Heart left ventricle (tissue), 16 donors: ENCODE data around the gene TRPC1. TPM values are rescaled to one million over a fixed set of nuclear protein-coding genes. Genes with fewer than 3 reads are reported as not detected.

Experiments
- ATAC-seq, 4 donors: fragments of 200-7000 bp; cut with Tn5 transposase; one replicate each; pipeline ENCODE4 v1.9.1; 2020 to 2022; ENCODE audit warnings: moderate library complexity in 4 of 4, mild to moderate bottlenecking in 3 of 4, moderate number of reproducible peaks in 1 of 4
- DNase-seq, 5 donors: peaks; one replicate each; pipeline ENCODE4 v3.0.0-alpha.2; 2020
- H3K27ac ChIP-seq, 12 donors: fragments of 200-600 bp; sonication (generic) in 4 of 12; one replicate each; pipeline versions ENCODE4 v1.5.0 to v1.8.0; 2016 to 2022; ENCODE audit warnings: mild to moderate bottlenecking in 2 of 12
- H3K27me3 ChIP-seq, 9 donors: fragments of 200-600 bp; sonication (generic) in 2 of 9; one replicate each; pipeline versions ENCODE4 v1.5.1 to v1.8.0; 2016 to 2022; ENCODE audit warnings: mild to moderate bottlenecking in 3 of 9
- H3K36me3 ChIP-seq, 9 donors: fragments of 200-600 bp; sonication (generic) in 2 of 9; one replicate each; pipeline versions ENCODE4 v1.5.0 to v1.8.0; 2018 to 2022; ENCODE audit warnings: mild to moderate bottlenecking in 2 of 9
- H3K4me1 ChIP-seq, 12 donors: fragments of 200-600 bp; sonication (generic) in 4 of 12; one replicate each; pipeline versions ENCODE4 v1.5.0 to v1.8.0; 2016 to 2022; ENCODE audit warnings: mild to moderate bottlenecking in 3 of 12
- H3K4me3 ChIP-seq, 12 donors: fragments of 200-600 bp; sonication (generic) in 4 of 12; one replicate each; pipeline versions ENCODE4 v1.5.0 to v1.8.0; 2017 to 2022; ENCODE audit warnings: mild to moderate bottlenecking in 9 of 12, moderate library complexity in 4 of 12
- H3K9me3 ChIP-seq, 12 donors: fragments of 200-600 bp; sonication (generic) in 4 of 12; one replicate each; pipeline versions ENCODE4 v1.5.0 to v1.8.0; 2016 to 2022; ENCODE audit warnings: mild to moderate bottlenecking in 1 of 12
- CTCF ChIP-seq, 12 donors: fragments of 200-600 bp; sonication (generic) in 4 of 12; IDR thresholded peaks; one replicate each; pipeline versions ENCODE4 v1.5.0 to v1.8.0; 2018 to 2022; ENCODE audit warnings: antibody characterized with exemption in 12 of 12, mild to moderate bottlenecking in 5 of 12
- POLR2A ChIP-seq, 2 donors: fragments of 450-650 bp; IDR thresholded peaks; one replicate each; pipeline ENCODE4 v1.6.1; 2017; ENCODE audit warnings: antibody characterized with exemption in 2 of 2, mild to moderate bottlenecking in 2 of 2, moderate library complexity in 2 of 2
- WGBS, 4 donors: extraction: QIAGEN DNeasy Blood & Tissue Kit in 2 of 4; methylation state at CpG; one replicate each; pipeline versions ENCODE4 v1.1.5 to v1.1.7; 2013 to 2018; 5-methylcytosine and 5-hydroxymethylcytosine counted together
- intact Hi-C, 10 donors: fragments of 100-400 bp; cut with DNase I; formaldehyde crosslinking; loops; one replicate each; pipeline versions ENCODE4 v1.11.1 to v1.14.2; 2022
- polyA plus RNA-seq, 2 donors: library from polyadenylated mRNA; stranded (reverse); fragments of 200-250 nt; gene quantifications; one replicate each; pipeline ENCODE4 v1.2.3, GENCODE V29; 2013
- total RNA-seq, 9 donors: library from RNA; depleted of rRNA in 2 of 9; stranded (reverse); fragments of >200 nt in 2 of 9; fragmentation: NEBNext Ultra II Directional in 3 of 9; extraction: Animal tissue kit (Norgen Biotek cat#: 25700) in 3 of 9; gene quantifications; one replicate each; pipeline versions ENCODE4 v1.1.0 to v1.2.4, GENCODE V29; 2016 to 2023
- donor health status: ischemic (EF 13 %, LVEDD 7.1; RV severe dilation, severe dysfunction).
- donor health status: healthy with polysubstance abuse.
- donor health status: DM: no; HTN: yes; CAD: no.
- donor health status: DM: no; HTN: no; CAD: no.
- donor health status: ischemic (EF 25% LVEDD 6.9; RV normal size, moderate dysfunction).
- donor health status: ischemic (EF 25% LVEDD 5.7; RV mildly dilated, moderate dysfunction).
- donor health status: healthy.
- donor health status: DM: yes; HTN: yes; CAD: no.
- donor health status: ischemic (EF 35%, LVEDD 5.7; RV mildly dilated, moderate dysfunction).
- donor health status: nonischemic (EF 11% LVEDD 7.7; RV severe dilation, severe dysfunction).
- donor health status: DM: yes; HTN: yes; CAD: no.
- donor health status: PGD.
- donor health status: ischemic (EF 29% LVEDD 5.4; RV normal size, mild dysfunction).
- donor health status: nonischemic (EF 23%, LVEDD 6.1; RV moderate dilation, normal function).

Gene TRPC1
- total and polyA plus RNA-seq, 11 donors = 3.0 to 14.2 (median 10.0) TPM

GRCh38 chr3:142808103-142808917, 84.5 kb downstream of the TRPC1 start:
- no peak for DNase-seq
- H3K27ac ChIP-seq = no peak overlapping the region
- no peaks in the 10 kb centered on the region for H3K27me3 ChIP-seq
- H3K36me3 ChIP-seq = peaks cover 0 to 49% (median 6%) of the 10 kb centered on the region in 9 donors
- no peaks in the 10 kb centered on the region for H3K9me3 ChIP-seq
- ATAC-seq = no peak
- TF ChIP-seq CTCF (IDR thresholded peaks at IDR 0.05) (no peak), POLR2A (IDR thresholded peaks at IDR 0.05) (no peak)
- H3K4me1 ChIP-seq = peaks cover 0 to 3% (median 0%) of the 10 kb centered on the region in 12 donors
- WGBS, 4 donors = 90 to 93% (median 91%) methylated on average over 9 of the region's 9 CpGs
- no peak overlapping the region for H3K4me3 ChIP-seq
- intact Hi-C loops = no loop called here

- H3K9me3 ChIP-seq = no peaks in the 10 kb centered on the region
- intact Hi-C loops = no loop called here
- H3K4me3 ChIP-seq = no peak overlapping the region
- no peak overlapping the region for H3K27ac ChIP-seq
- TF ChIP-seq CTCF (IDR thresholded peaks at IDR 0.05) = no peak
- H3K4me1 ChIP-seq = peaks cover 0 to 3% (median 0%) of the 10 kb centered on the region in 12 donors
- WGBS, 4 donors = 35 to 76% (median 53%) methylated on average over 3 of the region's 3 CpGs
- ATAC-seq (peak in 2 of 4 donors; percentile 18 to 39), DNase-seq (no peak)
- peaks cover 0 to 40% (median 6%) of the 10 kb centered on the region in 9 donors for H3K36me3 ChIP-seq
- no peaks in the 10 kb centered on the region for H3K27me3 ChIP-seq
Measured at GRCh38 chr3:142809259-142809658, 85.4 kb downstream of the TRPC1 start.

- no peak for ATAC-seq
- no peak for DNase-seq
- Histone ChIP-seq H3K27ac (no peak overlapping the region), H3K4me3 (no peak overlapping the region), H3K9me3 (no peaks in the 10 kb centered on the region), H3K36me3 (peaks cover 0 to 39% (median 0%) of the 10 kb centered on the region in 9 donors), H3K27me3 (no peaks in the 10 kb centered on the region), H3K4me1 (peaks cover 0 to 11% (median 0%) of the 10 kb centered on the region in 12 donors)
- TF ChIP-seq POLR2A (IDR thresholded peaks at IDR 0.05) (no peak), CTCF (IDR thresholded peaks at IDR 0.05) (no peak)
- WGBS, 4 donors = 93 to 94% (median 93%) methylated on average over 6 of the region's 6 CpGs
- intact Hi-C loops = loop anchor here in 1 of 10 donors (10.0 kb wide), 1 partner anchor 231 kb away; no protein-coding TSS in a partner anchor
Measured at GRCh38 chr3:142815803-142816202, 92.0 kb downstream of the TRPC1 start.

GRCh38 chr3:142817356-142817755, 93.5 kb downstream of the TRPC1 start:
- no peak overlapping the region for H3K4me3 ChIP-seq
- H3K36me3 ChIP-seq = peaks cover 0 to 48% (median 0%) of the 10 kb centered on the region in 9 donors
- H3K27ac ChIP-seq = no peak overlapping the region
- intact Hi-C loops = loop anchor here in 1 of 10 donors (10.0 kb wide), 1 partner anchor 233 kb away; no protein-coding TSS in a partner anchor
- peaks cover 0 to 11% (median 0%) of the 10 kb centered on the region in 12 donors for H3K4me1 ChIP-seq
- ATAC-seq (peak; percentile 31 to 72 (median 54)), DNase-seq (no peak)
- WGBS, 4 donors = 26 to 50% (median 38%) methylated on average over 1 of the region's 1 CpG
- H3K9me3 ChIP-seq = no peaks in the 10 kb centered on the region
- TF ChIP-seq POLR2A (IDR thresholded peaks at IDR 0.05) = no peak
- no peaks in the 10 kb centered on the region for H3K27me3 ChIP-seq
